Endothelial cell of umbilical vein (primary cell): Measurements from ENCODE around the gene ZNF658. TPM values are rescaled to one million over a fixed set of nuclear protein-coding genes. Genes with fewer than 3 reads are reported as not detected.
"Not testable (repeated sequence)": the region's sequence is repeated elsewhere in the genome, so short reads cannot be mapped to it uniquely, and the experiment has no call there.

ENCODE experiments used
- BruUV-seq: library from RNA; stranded (reverse); fragments of 400-500 nt; replicated peaks from 2 replicates; lab custom pipeline; 2021; lab: Mats Ljungman, UMichigan
- CTCF ChIA-PET: fragments of 300-600, 350-600 bp; sonication (Branson Sonifier 250); formaldehyde crosslinking; loops from one replicate; lab custom pipeline; 2021; ENCODE audit warnings: antibody characterized with exemption, inconsistent platforms; lab: Charles Lee
- POLR2A ChIA-PET: fragments of 300-600, 350-600 bp; sonication (Branson Sonifier 250); formaldehyde crosslinking; loops from one replicate; lab custom pipeline; 2021; ENCODE audit warnings: antibody characterized with exemption, inconsistent platforms; lab: Charles Lee
- DNase-seq: peaks from one replicate; pipeline ENCODE4 v3.0.0-alpha.2; 2011; ENCODE audit warnings: low read depth, low spot score
- FAIRE-seq: peaks from 2 replicates; lab custom pipeline; 2011; peaks lifted over from hg19 to GRCh38; lab: Jason Lieb, UNC
- H2AFZ ChIP-seq: 2 replicates; pipeline ENCODE4 v1.6.0; 2012; ENCODE audit warnings: low read depth, low read length, control low read depth, inconsistent platforms
- H3K27ac ChIP-seq: 2 replicates; pipeline ENCODE4 v1.5.1; 2011; ENCODE audit warnings: low read depth, mild to moderate bottlenecking, control low read depth, low read length, moderate library complexity; ENCODE audit not compliant: insufficient read depth
- H3K27me3 ChIP-seq, 2 experiments: 2 replicates each; pipeline versions ENCODE4 v1.6.0 to v1.6.1; 2011; ENCODE audit warnings: low read length in 2 of 2, mixed read lengths in 1 of 2; ENCODE audit not compliant: control insufficient read depth in 2 of 2, insufficient read depth in 2 of 2
- H3K36me3 ChIP-seq, 2 experiments: 2 replicates in 1 of 2; 3 replicates in 1 of 2; pipeline ENCODE4 v1.5.1; 2011; ENCODE audit warnings: low read length in 2 of 2, mild to moderate bottlenecking in 1 of 2, moderate library complexity in 1 of 2; ENCODE audit not compliant: control insufficient read depth in 2 of 2, insufficient read depth in 2 of 2; ENCODE audit errors: extremely low read depth in 1 of 2
- H3K4me1 ChIP-seq: 3 replicates; pipeline ENCODE4 v1.5.1; 2011; ENCODE audit warnings: mild to moderate bottlenecking, low read length; ENCODE audit not compliant: control insufficient read depth, insufficient read depth; ENCODE audit errors: extremely low read depth
- H3K4me2 ChIP-seq: 2 replicates; pipeline ENCODE4 v1.6.1; 2011; ENCODE audit warnings: low read length, control low read depth, mixed read lengths; ENCODE audit not compliant: insufficient read depth
- H3K4me3 ChIP-seq, 3 experiments: fragments of 200-600 bp in 1 of 3; sonication (generic), shearing (Covaris generic) in 1 of 3; replicated peaks in 1 of 3; 2 replicates each; pipeline ENCODE4 v1.5.1; 2011 to 2016; ENCODE audit warnings: control low read depth in 3 of 3, low read length in 3 of 3, mild to moderate bottlenecking in 2 of 3, inconsistent platforms in 1 of 3, low read depth in 1 of 3, moderate library complexity in 1 of 3; ENCODE audit not compliant: insufficient read depth in 1 of 3
- H3K79me2 ChIP-seq: 2 replicates; pipeline ENCODE4 v1.6.0; 2012; ENCODE audit warnings: low read length, inconsistent platforms; ENCODE audit not compliant: control insufficient read depth, insufficient read depth
- H3K9ac ChIP-seq: replicated peaks from 2 replicates; pipeline ENCODE3; 2011; ENCODE audit warnings: low read length, control low read depth; ENCODE audit not compliant: insufficient read depth; ENCODE audit errors: extremely low read depth
- H3K9me1 ChIP-seq: replicated peaks from 3 replicates; pipeline ENCODE4 v1.6.0; 2011; ENCODE audit warnings: mild to moderate bottlenecking, low read length; ENCODE audit not compliant: control insufficient read depth, insufficient read depth; ENCODE audit errors: extremely low read depth
- H3K9me3 ChIP-seq: replicated peaks from 2 replicates; pipeline ENCODE4 v1.5.1; 2012; ENCODE audit warnings: low read length, inconsistent platforms; ENCODE audit not compliant: control insufficient read depth, insufficient read depth
- H4K20me1 ChIP-seq: replicated peaks from 2 replicates; pipeline ENCODE3; 2011; ENCODE audit warnings: mild to moderate bottlenecking, low read length; ENCODE audit not compliant: control insufficient read depth, insufficient read depth; ENCODE audit errors: extremely low read depth
- dilution Hi-C: fragments of 300-500 bp; cut with MboI; formaldehyde crosslinking; loops from one replicate; pipeline ENCODE4 v1.15.0; 2019; ENCODE audit warnings: low sequenced_read_pairs; ENCODE audit not compliant: extremely low pct_ligation_motif_present
- intact Hi-C: fragments of 100-400 bp; cut with micrococcal nuclease; formaldehyde crosslinking; loops from one replicate; pipeline ENCODE4 v1.10.0; 2022
- polyA plus RNA-seq, 4 experiments: library from polyadenylated mRNA; depleted of rRNA in 3 of 4; stranded (reverse) in 3 of 4; unstranded in 1 of 4; fragments of >200 nt; gene quantifications; 2 replicates each; pipeline versions ENCODE4 v1.2.1 to v1.2.3, GENCODE V29; 2011 to 2012; ENCODE audit warnings: missing spikeins in 1 of 4
- total RNA-seq: library from RNA; stranded (reverse); gene quantifications from 2 replicates; pipeline ENCODE4 v1.2.3, GENCODE V29; 2021

Gene ZNF658
- total and polyA plus RNA-seq, 2 donors (not counting 3 experiments of a cell fraction or from before 2014, with no cell fraction given), result 0.76 to 2.9 TPM

GRCh38 chr9:66881847-66882246 is 18.7 kb upstream of the ZNF658 start:
- H3K9ac ChIP-seq, H4K20me1 ChIP-seq, H3K4me1 ChIP-seq, dilution Hi-C loops, FAIRE-seq, DNase-seq, H3K27me3 ChIP-seq, H3K9me3 ChIP-seq, H3K9me1 ChIP-seq, CTCF ChIA-PET, H3K4me2 ChIP-seq, H3K27ac ChIP-seq, POLR2A ChIA-PET, H3K36me3 ChIP-seq, BruUV-seq, H3K4me3 ChIP-seq, H2AFZ ChIP-seq, intact Hi-C loops, H3K79me2 ChIP-seq: not testable (repeated sequence)

- H3K36me3 ChIP-seq, BruUV-seq, H2AFZ ChIP-seq, H3K27ac ChIP-seq, H3K4me1 ChIP-seq, H3K9ac ChIP-seq, H3K4me3 ChIP-seq, FAIRE-seq, H3K9me3 ChIP-seq, intact Hi-C loops, H3K27me3 ChIP-seq, DNase-seq, H3K4me2 ChIP-seq, H4K20me1 ChIP-seq, dilution Hi-C loops, POLR2A ChIA-PET, H3K9me1 ChIP-seq, H3K79me2 ChIP-seq, CTCF ChIA-PET: not testable (repeated sequence)
Measured at GRCh38 chr9:66890334-66890733, 10.2 kb upstream of the ZNF658 start.

- H3K9ac ChIP-seq, H4K20me1 ChIP-seq, H3K9me1 ChIP-seq, POLR2A ChIA-PET, FAIRE-seq, H3K36me3 ChIP-seq, H3K9me3 ChIP-seq, dilution Hi-C loops, CTCF ChIA-PET, H3K4me1 ChIP-seq, intact Hi-C loops, H3K27ac ChIP-seq, H3K27me3 ChIP-seq, H3K79me2 ChIP-seq, BruUV-seq: not testable (repeated sequence)
- H3K4me2 ChIP-seq, result peak overlapping the region; percentile 58
- peak overlapping the region; percentile 51 for H2AFZ ChIP-seq
- H3K4me3 ChIP-seq, result peak overlapping the region in 2 of 3 experiments; percentile 51 to 59
- peak; percentile 1 for DNase-seq
Measured at GRCh38 chr9:66901141-66901540, 616 bp downstream of the ZNF658 start.

GRCh38 chr9:66909560-66909959 is 9.0 kb downstream of the ZNF658 start:
- CTCF ChIA-PET, result not testable (repeated sequence)

More at GRCh38 chr9:66909560-66909959, 9.0 kb downstream of the ZNF658 start:
- H3K4me3 ChIP-seq, H3K27ac ChIP-seq, H3K79me2 ChIP-seq, FAIRE-seq, dilution Hi-C loops, H3K36me3 ChIP-seq, H3K9me1 ChIP-seq, H4K20me1 ChIP-seq, BruUV-seq, POLR2A ChIA-PET, H3K27me3 ChIP-seq, H3K4me2 ChIP-seq, H3K4me1 ChIP-seq, DNase-seq, H3K9me3 ChIP-seq, H2AFZ ChIP-seq, H3K9ac ChIP-seq, intact Hi-C loops: not testable (repeated sequence)
